SK-N-SH treated with all-trans-retinoic acid at 6 μM for 48 hours (cell line): Measurements from ENCODE around the gene HCLS1.

Source experiments
- ATAC-seq: fragments of 200-7000 bp; cut with Tn5 transposase; 3 replicates; pipeline ENCODE4 v1.9.1; 2020; ENCODE audit warnings: mild to moderate bottlenecking, moderate library complexity
- ARNTL ChIP-seq: fragments of 450-650 bp; formaldehyde crosslinking; IDR thresholded peaks from 2 replicates; pipeline ENCODE4 v1.5.0; 2020; ENCODE audit warnings: low read depth, mild to moderate bottlenecking, moderate library complexity, borderline replicate concordance
- BACH2 ChIP-seq: fragments of 250-450 bp; sonication (Bioruptor Pico); IDR thresholded peaks from 2 replicates; pipeline ENCODE4 v1.9.0; 2021; ENCODE audit warnings: mild to moderate bottlenecking, borderline replicate concordance
- CREB5 ChIP-seq: fragments of 250-450 bp; sonication (Bioruptor Pico); IDR thresholded peaks from 2 replicates; pipeline ENCODE4 v1.5.1; 2020; ENCODE audit warnings: low read depth, mild to moderate bottlenecking, moderate library complexity
- CSDC2 ChIP-seq: fragments of 250-450 bp; sonication (Bioruptor Pico); IDR thresholded peaks from 2 replicates; pipeline ENCODE4 v1.5.0; 2020; ENCODE audit warnings: mild to moderate bottlenecking, moderate library complexity
- ESRRG ChIP-seq: fragments of 250-450 bp; sonication (Bioruptor Pico); IDR thresholded peaks from 2 replicates; pipeline ENCODE4 v1.6.1; 2021; ENCODE audit warnings: mild to moderate bottlenecking
- GLIS3 ChIP-seq: fragments of 250-450 bp; sonication (Bioruptor Pico); IDR thresholded peaks from 2 replicates; pipeline ENCODE4 v1.5.0; 2020; ENCODE audit warnings: mild to moderate bottlenecking, moderate library complexity
- ISL1 ChIP-seq: fragments of 250-450 bp; sonication (Bioruptor Pico); IDR thresholded peaks from 2 replicates; pipeline ENCODE4 v2.1.2; 2022; ENCODE audit warnings: mild to moderate bottlenecking, moderate library complexity
- OSR1 ChIP-seq: fragments of 250-450 bp; sonication (Bioruptor Pico); IDR thresholded peaks from 2 replicates; pipeline ENCODE4 v1.8.0; 2022; ENCODE audit warnings: moderate library complexity, mild to moderate bottlenecking, inconsistent platforms
- PPARA ChIP-seq: fragments of 250-450 bp; sonication (Bioruptor Pico); IDR thresholded peaks from 2 replicates; pipeline ENCODE4 v1.5.0; 2020; ENCODE audit warnings: mild to moderate bottlenecking, borderline replicate concordance
- SNAI2 ChIP-seq: fragments of 250-450 bp; sonication (Bioruptor Pico); IDR thresholded peaks from 2 replicates; pipeline ENCODE4 v1.5.0; 2020; ENCODE audit warnings: mild to moderate bottlenecking, moderate library complexity
- TOX ChIP-seq: fragments of 250-450 bp; sonication (Bioruptor Pico); IDR thresholded peaks from 2 replicates; pipeline ENCODE4 v1.8.0; 2021; ENCODE audit warnings: mild to moderate bottlenecking, moderate library complexity, borderline replicate concordance
- ZC3H10 ChIP-seq: fragments of 250-450 bp; sonication (Bioruptor Pico); IDR thresholded peaks from 2 replicates; pipeline ENCODE4 v1.5.1; 2021; ENCODE audit warnings: mild to moderate bottlenecking, moderate library complexity
- ZFP3 ChIP-seq: fragments of 250-450 bp; sonication (Bioruptor Pico); IDR thresholded peaks from 2 replicates; pipeline ENCODE4 v1.5.0; 2020; ENCODE audit warnings: mild to moderate bottlenecking, moderate library complexity
- ZFP30 ChIP-seq: fragments of 450-650 bp; formaldehyde crosslinking; IDR thresholded peaks from 2 replicates; pipeline ENCODE4 v1.5.0; 2022; ENCODE audit warnings: mild to moderate bottlenecking, moderate library complexity
- ZNF565 ChIP-seq: fragments of 450-650 bp; formaldehyde crosslinking; conservative IDR thresholded peaks from 2 replicates; pipeline ENCODE4 v1.5.0; 2020; ENCODE audit warnings: low read depth, mild to moderate bottlenecking, moderate library complexity
- ZNF70 ChIP-seq: fragments of 450-650 bp; formaldehyde crosslinking; IDR thresholded peaks from 2 replicates; pipeline ENCODE4 v1.5.0; 2020; ENCODE audit warnings: mild to moderate bottlenecking, moderate library complexity
- ZNF8 ChIP-seq: fragments of 450-650 bp; formaldehyde crosslinking; IDR thresholded peaks from 2 replicates; pipeline ENCODE4 v1.5.0; 2020; ENCODE audit warnings: mild to moderate bottlenecking, moderate library complexity
- TF ChIP-seq, protein P1 (sequence below): fragments of 250-450 bp; sonication (Bioruptor Pico); IDR thresholded peaks from 2 replicates; pipeline ENCODE4 v1.5.1; 2021; ENCODE audit warnings: mild to moderate bottlenecking, moderate library complexity
- TF ChIP-seq, protein P2 (sequence below): fragments of 250-450 bp; sonication (Bioruptor Pico); IDR thresholded peaks from 2 replicates; pipeline ENCODE4 v1.8.0; 2021; ENCODE audit warnings: low read depth, mild to moderate bottlenecking, moderate library complexity, borderline replicate concordance
- TF ChIP-seq, protein P3 (sequence below): fragments of 250-450 bp; sonication (Bioruptor Pico); IDR thresholded peaks from 2 replicates; pipeline ENCODE4 v1.5.0; 2020; ENCODE audit warnings: mild to moderate bottlenecking, moderate library complexity

HCLS1 gene

DNA sequence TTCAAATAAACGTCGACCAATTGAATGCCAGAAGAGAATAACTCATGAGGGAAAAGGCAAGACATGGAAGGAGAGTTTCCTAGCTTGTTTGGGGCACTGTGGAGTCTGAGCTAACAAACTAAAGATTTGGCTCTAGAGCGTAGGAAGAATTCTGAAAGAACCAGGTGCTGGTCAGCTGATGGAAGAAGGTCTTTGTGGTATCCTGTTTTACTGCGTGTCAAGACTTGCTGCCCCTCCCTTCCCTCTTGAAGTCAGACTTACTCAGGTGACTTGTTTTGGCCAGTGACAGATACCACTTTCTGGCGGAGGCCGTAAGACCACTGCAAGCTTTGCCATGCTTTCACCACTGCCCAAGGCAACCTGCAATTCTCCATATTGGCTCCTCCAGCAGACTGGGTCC lies 673 bp upstream of the HCLS1 start:
- TF ChIP-seq ZFP3 (CRISPR knock-in tag) (no peak), ESRRG (no peak), SNAI2 (CRISPR knock-in tag) (no peak), BACH2 (CRISPR knock-in tag) (no peak), ZC3H10 (CRISPR knock-in tag) (no peak), ZNF8 (CRISPR knock-in tag) (no peak), CSDC2 (CRISPR knock-in tag) (no peak), TOX (CRISPR knock-in tag) (no peak), PPARA (CRISPR knock-in tag) (no peak), ZFP30 (CRISPR knock-in tag) (no peak), ISL1 (CRISPR knock-in tag) (no peak), ZNF565 (CRISPR knock-in tag) (no peak), ARNTL (no peak)
- TF ChIP-seq, protein P1, sequence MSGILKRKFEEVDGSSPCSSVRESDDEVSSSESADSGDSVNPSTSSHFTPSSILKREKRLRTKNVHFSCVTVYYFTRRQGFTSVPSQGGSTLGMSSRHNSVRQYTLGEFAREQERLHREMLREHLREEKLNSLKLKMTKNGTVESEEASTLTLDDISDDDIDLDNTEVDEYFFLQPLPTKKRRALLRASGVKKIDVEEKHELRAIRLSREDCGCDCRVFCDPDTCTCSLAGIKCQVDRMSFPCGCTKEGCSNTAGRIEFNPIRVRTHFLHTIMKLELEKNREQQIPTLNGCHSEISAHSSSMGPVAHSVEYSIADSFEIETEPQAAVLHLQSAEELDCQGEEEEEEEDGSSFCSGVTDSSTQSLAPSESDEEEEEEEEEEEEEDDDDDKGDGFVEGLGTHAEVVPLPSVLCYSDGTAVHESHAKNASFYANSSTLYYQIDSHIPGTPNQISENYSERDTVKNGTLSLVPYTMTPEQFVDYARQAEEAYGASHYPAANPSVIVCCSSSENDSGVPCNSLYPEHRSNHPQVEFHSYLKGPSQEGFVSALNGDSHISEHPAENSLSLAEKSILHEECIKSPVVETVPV (CRISPR knock-in tag), result no peak
- TF ChIP-seq, protein P2, sequence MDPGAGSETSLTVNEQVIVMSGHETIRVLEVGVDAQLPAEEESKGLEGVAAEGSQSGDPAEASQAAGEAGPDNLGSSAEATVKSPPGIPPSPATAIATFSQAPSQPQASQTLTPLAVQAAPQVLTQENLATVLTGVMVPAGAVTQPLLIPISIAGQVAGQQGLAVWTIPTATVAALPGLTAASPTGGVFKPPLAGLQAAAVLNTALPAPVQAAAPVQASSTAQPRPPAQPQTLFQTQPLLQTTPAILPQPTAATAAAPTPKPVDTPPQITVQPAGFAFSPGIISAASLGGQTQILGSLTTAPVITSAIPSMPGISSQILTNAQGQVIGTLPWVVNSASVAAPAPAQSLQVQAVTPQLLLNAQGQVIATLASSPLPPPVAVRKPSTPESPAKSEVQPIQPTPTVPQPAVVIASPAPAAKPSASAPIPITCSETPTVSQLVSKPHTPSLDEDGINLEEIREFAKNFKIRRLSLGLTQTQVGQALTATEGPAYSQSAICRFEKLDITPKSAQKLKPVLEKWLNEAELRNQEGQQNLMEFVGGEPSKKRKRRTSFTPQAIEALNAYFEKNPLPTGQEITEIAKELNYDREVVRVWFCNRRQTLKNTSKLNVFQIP (CRISPR knock-in tag), result no peak
- TF ChIP-seq, protein P3, sequence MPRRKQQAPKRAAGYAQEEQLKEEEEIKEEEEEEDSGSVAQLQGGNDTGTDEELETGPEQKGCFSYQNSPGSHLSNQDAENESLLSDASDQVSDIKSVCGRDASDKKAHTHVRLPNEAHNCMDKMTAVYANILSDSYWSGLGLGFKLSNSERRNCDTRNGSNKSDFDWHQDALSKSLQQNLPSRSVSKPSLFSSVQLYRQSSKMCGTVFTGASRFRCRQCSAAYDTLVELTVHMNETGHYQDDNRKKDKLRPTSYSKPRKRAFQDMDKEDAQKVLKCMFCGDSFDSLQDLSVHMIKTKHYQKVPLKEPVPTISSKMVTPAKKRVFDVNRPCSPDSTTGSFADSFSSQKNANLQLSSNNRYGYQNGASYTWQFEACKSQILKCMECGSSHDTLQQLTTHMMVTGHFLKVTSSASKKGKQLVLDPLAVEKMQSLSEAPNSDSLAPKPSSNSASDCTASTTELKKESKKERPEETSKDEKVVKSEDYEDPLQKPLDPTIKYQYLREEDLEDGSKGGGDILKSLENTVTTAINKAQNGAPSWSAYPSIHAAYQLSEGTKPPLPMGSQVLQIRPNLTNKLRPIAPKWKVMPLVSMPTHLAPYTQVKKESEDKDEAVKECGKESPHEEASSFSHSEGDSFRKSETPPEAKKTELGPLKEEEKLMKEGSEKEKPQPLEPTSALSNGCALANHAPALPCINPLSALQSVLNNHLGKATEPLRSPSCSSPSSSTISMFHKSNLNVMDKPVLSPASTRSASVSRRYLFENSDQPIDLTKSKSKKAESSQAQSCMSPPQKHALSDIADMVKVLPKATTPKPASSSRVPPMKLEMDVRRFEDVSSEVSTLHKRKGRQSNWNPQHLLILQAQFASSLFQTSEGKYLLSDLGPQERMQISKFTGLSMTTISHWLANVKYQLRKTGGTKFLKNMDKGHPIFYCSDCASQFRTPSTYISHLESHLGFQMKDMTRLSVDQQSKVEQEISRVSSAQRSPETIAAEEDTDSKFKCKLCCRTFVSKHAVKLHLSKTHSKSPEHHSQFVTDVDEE (CRISPR knock-in tag), result no peak
- ATAC-seq, result no peak

DNA sequence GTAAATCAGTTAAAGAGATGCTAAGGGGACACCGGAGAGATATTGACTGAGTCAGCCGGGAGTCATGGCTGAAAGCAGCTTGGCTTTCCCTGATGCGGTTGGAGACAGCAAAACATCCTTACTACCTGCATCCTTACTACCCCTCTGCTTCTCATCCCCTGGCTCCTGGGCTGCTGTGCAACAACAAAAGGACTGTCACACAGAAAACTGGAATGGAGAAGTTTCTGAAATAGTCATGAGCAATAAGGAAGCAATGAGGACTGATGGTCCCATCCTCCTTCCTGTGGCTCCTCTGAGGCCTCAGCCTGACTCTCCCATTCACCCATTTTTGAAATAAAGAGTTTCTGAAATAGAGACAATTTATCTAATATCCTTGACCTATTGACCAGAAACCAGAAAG lies 1.1 kb downstream of the HCLS1 start:
- no peak for ATAC-seq
- no peak for TF ChIP-seq ZC3H10 (CRISPR knock-in tag)
- TF ChIP-seq ZNF565 (CRISPR knock-in tag), result no peak
- no peak for TF ChIP-seq ZNF70 (CRISPR knock-in tag)
- TF ChIP-seq ZFP3 (CRISPR knock-in tag), result no peak
- no peak for TF ChIP-seq CSDC2 (CRISPR knock-in tag)
- TF ChIP-seq TOX (CRISPR knock-in tag), result no peak

GRCh38 chr3:121658716-121659435 lies 1.8 kb downstream of the HCLS1 start:
- no peak for ATAC-seq
- no peak for TF ChIP-seq GLIS3 (CRISPR knock-in tag)
- no peak for TF ChIP-seq ZC3H10 (CRISPR knock-in tag)
- TF ChIP-seq ESRRG, result no peak
- no peak for TF ChIP-seq CREB5 (CRISPR knock-in tag)
- no peak for TF ChIP-seq ZNF8 (CRISPR knock-in tag)

DNA sequence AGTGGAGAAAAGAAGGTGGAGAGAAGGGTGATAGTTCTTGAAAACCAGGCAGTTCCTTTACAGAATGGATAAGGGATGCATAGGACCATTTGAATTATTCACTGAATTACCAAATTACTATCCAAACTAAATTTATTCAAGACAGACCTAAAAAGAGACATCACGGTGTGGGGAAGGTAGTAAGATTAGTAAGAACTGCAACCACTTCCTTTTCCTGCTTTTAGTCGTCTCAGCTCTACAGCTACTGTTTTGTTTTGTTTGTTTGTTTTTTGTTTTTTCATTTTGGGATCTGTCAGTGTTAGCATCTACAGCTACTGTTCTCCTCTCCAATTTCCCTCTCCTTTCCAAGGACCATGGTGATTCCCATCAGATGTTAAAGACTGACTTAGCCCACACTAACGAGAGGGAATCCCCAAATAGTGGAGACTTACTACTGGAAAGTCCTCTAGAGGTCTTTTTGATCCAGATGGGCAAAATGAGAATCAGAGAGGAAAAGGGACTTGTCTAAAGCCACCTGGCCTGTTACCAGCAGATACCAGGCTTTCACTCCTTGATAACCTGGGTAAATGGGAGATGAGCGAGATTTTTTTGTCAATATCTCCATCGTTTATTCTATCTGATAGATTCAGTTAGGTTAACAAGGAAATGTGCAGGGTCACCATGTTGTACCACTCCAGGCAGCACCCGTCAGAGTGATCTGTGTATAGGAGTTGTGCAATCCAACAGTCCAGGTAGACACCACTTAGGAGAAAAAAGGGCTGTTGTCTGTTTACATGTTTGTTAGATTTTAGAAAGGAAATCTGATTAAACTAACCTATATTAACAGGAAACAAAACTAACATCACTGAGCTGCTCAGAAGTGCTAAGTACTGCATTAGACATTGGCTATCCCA lies 6.0 kb downstream of the HCLS1 start:
- ATAC-seq, result no peak
- TF ChIP-seq ZFP3 (CRISPR knock-in tag) (no peak), OSR1 (CRISPR knock-in tag) (no peak), TOX (CRISPR knock-in tag) (no peak), CREB5 (CRISPR knock-in tag) (no peak), BACH2 (CRISPR knock-in tag) (no peak), ZNF565 (CRISPR knock-in tag) (no peak), CSDC2 (CRISPR knock-in tag) (no peak)
- TF ChIP-seq, protein P1 (CRISPR knock-in tag), result no peak
- TF ChIP-seq, protein P3 (CRISPR knock-in tag), result no peak
